DOHH2 (cell line): ENCODE results near the gene WWOX.

Experiments used
- H3F3A ChIP-seq: fragments of 200-600 bp; sonication (generic), shearing (Covaris generic); 2 replicates; pipeline ENCODE4 v1.6.0; 2016; ENCODE audit warnings: antibody characterized with exemption, mild to moderate bottlenecking; ENCODE audit not compliant: control insufficient read depth, insufficient read depth
- H3K27ac ChIP-seq: fragments of 200-600 bp; sonication (generic); 2 replicates; pipeline ENCODE4 v1.5.1; 2014; ENCODE audit warnings: low read depth, mild to moderate bottlenecking, low read length, moderate library complexity
- H3K27me3 ChIP-seq: fragments of 200-600 bp; sonication (generic); 2 replicates; pipeline ENCODE4 v1.6.1; 2014; ENCODE audit warnings: mild to moderate bottlenecking, low read length, mixed read lengths; ENCODE audit not compliant: control insufficient read depth
- H3K36me3 ChIP-seq: fragments of 200-600 bp; sonication (generic); 2 replicates; pipeline ENCODE4 v1.6.1; 2014; ENCODE audit warnings: mild to moderate bottlenecking, low read length, moderate library complexity, mixed read lengths; ENCODE audit not compliant: control insufficient read depth
- H3K4me1 ChIP-seq: fragments of 200-600 bp; sonication (generic); 2 replicates; pipeline ENCODE4 v1.6.1; 2014; ENCODE audit warnings: mild to moderate bottlenecking, low read length, mixed read lengths; ENCODE audit not compliant: control insufficient read depth
- H3K4me2 ChIP-seq: fragments of 200-600 bp; sonication (generic); 2 replicates; pipeline ENCODE4 v1.6.0; 2014; ENCODE audit warnings: mild to moderate bottlenecking, low read length, moderate library complexity
- H3K4me3 ChIP-seq: fragments of 200-600 bp; sonication (generic); 2 replicates; pipeline ENCODE4 v1.5.1; 2014; ENCODE audit warnings: mild to moderate bottlenecking, low read length, mixed read lengths
- H3K79me2 ChIP-seq: fragments of 200-600 bp; sonication (generic); 2 replicates; pipeline ENCODE4 v1.6.1; 2014; ENCODE audit warnings: mild to moderate bottlenecking, low read length, mixed read lengths; ENCODE audit not compliant: control insufficient read depth
- H3K9me2 ChIP-seq: fragments of 200-600 bp; sonication (generic); replicated peaks from 2 replicates; pipeline ENCODE4 v1.6.1; 2014; ENCODE audit warnings: mild to moderate bottlenecking, low read length, mixed read lengths; ENCODE audit not compliant: control insufficient read depth
- H3K9me3 ChIP-seq: fragments of 200-600 bp; sonication (generic); 2 replicates; pipeline ENCODE4 v1.6.1; 2014; ENCODE audit warnings: antibody characterized with exemption, low read length, mixed read lengths; ENCODE audit not compliant: control insufficient read depth, insufficient read depth
- H4K20me1 ChIP-seq: fragments of 200-600 bp; sonication (generic); 2 replicates; pipeline ENCODE4 v1.6.0; 2014; ENCODE audit warnings: low read depth, mild to moderate bottlenecking, antibody characterized with exemption, low read length, moderate library complexity; ENCODE audit not compliant: control insufficient read depth, insufficient read depth
- EZH2phosphoT487 ChIP-seq: fragments of 200-600 bp; sonication (generic); IDR thresholded peaks from 2 replicates; pipeline ENCODE4 v1.6.1; 2017; ENCODE audit warnings: borderline replicate concordance, mild to moderate bottlenecking, antibody characterized with exemption, low read length, moderate library complexity, mixed read lengths
- TF ChIP-seq, protein P1 (sequence below): fragments of 200-600 bp; sonication (generic); IDR thresholded peaks from one replicate; pipeline ENCODE4 v1.5.1; 2014; ENCODE audit warnings: antibody characterized with exemption, mild to moderate bottlenecking, low read depth, low read length; ENCODE audit not compliant: poor library complexity, severe bottlenecking

Gene WWOX

GRCh38 chr16:78462288-78463208 is 363.1 kb downstream of the WWOX start:
- Histone ChIP-seq H3K4me1 (no peaks in the 10 kb centered on the region), H3K27me3 (no peaks in the 10 kb centered on the region), H3K9me3 (no peaks in the 10 kb centered on the region), H3F3A (no peaks in the 10 kb centered on the region), H3K4me3 (no peak overlapping the region), H3K4me2 (no peak overlapping the region), H4K20me1 (no peaks in the 10 kb centered on the region), H3K27ac (no peak overlapping the region), H3K36me3 (no peaks in the 10 kb centered on the region), H3K79me2 (no peaks in the 10 kb centered on the region), H3K9me2 (no peaks in the 10 kb centered on the region)
- no peak for TF ChIP-seq EZH2phosphoT487
- TF ChIP-seq, protein P1, sequence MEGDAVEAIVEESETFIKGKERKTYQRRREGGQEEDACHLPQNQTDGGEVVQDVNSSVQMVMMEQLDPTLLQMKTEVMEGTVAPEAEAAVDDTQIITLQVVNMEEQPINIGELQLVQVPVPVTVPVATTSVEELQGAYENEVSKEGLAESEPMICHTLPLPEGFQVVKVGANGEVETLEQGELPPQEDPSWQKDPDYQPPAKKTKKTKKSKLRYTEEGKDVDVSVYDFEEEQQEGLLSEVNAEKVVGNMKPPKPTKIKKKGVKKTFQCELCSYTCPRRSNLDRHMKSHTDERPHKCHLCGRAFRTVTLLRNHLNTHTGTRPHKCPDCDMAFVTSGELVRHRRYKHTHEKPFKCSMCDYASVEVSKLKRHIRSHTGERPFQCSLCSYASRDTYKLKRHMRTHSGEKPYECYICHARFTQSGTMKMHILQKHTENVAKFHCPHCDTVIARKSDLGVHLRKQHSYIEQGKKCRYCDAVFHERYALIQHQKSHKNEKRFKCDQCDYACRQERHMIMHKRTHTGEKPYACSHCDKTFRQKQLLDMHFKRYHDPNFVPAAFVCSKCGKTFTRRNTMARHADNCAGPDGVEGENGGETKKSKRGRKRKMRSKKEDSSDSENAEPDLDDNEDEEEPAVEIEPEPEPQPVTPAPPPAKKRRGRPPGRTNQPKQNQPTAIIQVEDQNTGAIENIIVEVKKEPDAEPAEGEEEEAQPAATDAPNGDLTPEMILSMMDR, result no peak

GRCh38 chr16:78463591-78463990 is 364.1 kb downstream of the WWOX start:
- H3K9me3 ChIP-seq, result no peaks in the 10 kb centered on the region
- no peak for TF ChIP-seq EZH2phosphoT487
- TF ChIP-seq, protein P1, result no peak
- no peak overlapping the region for H3K27ac ChIP-seq
- H3K4me3 ChIP-seq, result no peak overlapping the region
- H3K4me2 ChIP-seq, result no peak overlapping the region
- no peaks in the 10 kb centered on the region for H3K27me3 ChIP-seq
- no peaks in the 10 kb centered on the region for H3K36me3 ChIP-seq
- no peaks in the 10 kb centered on the region for H3K79me2 ChIP-seq
- H3K9me2 ChIP-seq, result no peaks in the 10 kb centered on the region
- H3F3A ChIP-seq, result no peaks in the 10 kb centered on the region
- H3K4me1 ChIP-seq, result no peaks in the 10 kb centered on the region
- H4K20me1 ChIP-seq, result no peaks in the 10 kb centered on the region

DNA sequence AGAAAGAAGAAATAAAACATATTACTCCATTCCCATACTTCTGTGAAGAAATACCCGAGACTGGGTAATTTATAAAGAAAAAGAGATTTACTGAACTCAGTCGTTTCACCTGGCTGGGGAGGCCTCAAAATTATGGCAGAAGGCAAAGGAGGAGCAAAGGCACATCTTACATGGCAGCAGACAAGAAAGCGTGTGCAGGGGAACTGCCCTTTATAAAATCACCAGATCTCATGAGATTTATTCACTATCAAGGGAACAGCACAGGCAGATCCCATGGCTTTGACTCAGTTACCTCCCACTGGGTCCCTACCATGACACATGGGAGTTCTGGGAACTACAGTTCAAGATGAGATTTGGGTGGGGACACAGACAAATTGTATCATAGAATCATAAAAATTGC is 365.4 kb downstream of the WWOX start:
- Histone ChIP-seq H3K27me3 (no peaks in the 10 kb centered on the region), H3K36me3 (no peaks in the 10 kb centered on the region), H3K79me2 (no peaks in the 10 kb centered on the region), H3K4me1 (no peaks in the 10 kb centered on the region), H3K27ac (no peak overlapping the region), H4K20me1 (no peaks in the 10 kb centered on the region), H3K9me2 (no peaks in the 10 kb centered on the region), H3K9me3 (no peaks in the 10 kb centered on the region), H3K4me3 (no peak overlapping the region), H3F3A (no peaks in the 10 kb centered on the region), H3K4me2 (no peak overlapping the region)
- TF ChIP-seq, protein P1, result no peak
- no peak for TF ChIP-seq EZH2phosphoT487
